Mesothelial cell of epicardium (in vitro differentiated cells): ENCODE results near the gene KLF2. TPM values are rescaled to one million over a fixed set of nuclear protein-coding genes. Genes with fewer than 3 reads are reported as not detected.

Source experiments
- DNase-seq, 2 experiments: peaks; one replicate each; pipeline ENCODE4 v3.0.0; 2021; ENCODE audit warnings: low spot score in 2 of 2; ENCODE audit not compliant: unreplicated experiment in 2 of 2
- H3K27ac Mint-ChIP-seq: 2 replicates; pipeline ENCODE4 v1.8.0; 2021; ENCODE audit warnings: mixed read lengths
- H3K27me3 Mint-ChIP-seq: 2 replicates; pipeline ENCODE4 v1.8.0; 2021; ENCODE audit warnings: low read depth, mixed read lengths
- H3K36me3 Mint-ChIP-seq: 2 replicates; pipeline ENCODE4 v1.8.0; 2021; ENCODE audit warnings: mixed read lengths
- H3K4me1 Mint-ChIP-seq: 2 replicates; pipeline ENCODE4 v1.8.0; 2021; ENCODE audit warnings: mixed read lengths
- H3K4me3 Mint-ChIP-seq: 2 replicates; pipeline ENCODE4 v1.8.0; 2021; ENCODE audit warnings: mild to moderate bottlenecking, moderate library complexity, mixed read lengths
- H3K9me3 Mint-ChIP-seq: 2 replicates; pipeline ENCODE4 v1.8.0; 2021; ENCODE audit warnings: mixed read lengths
- total RNA-seq: library from RNA; stranded (reverse); gene quantifications from 3 replicates; pipeline ENCODE4 v1.2.1, GENCODE V29; 2021
- TF ChIP-seq, protein P1 (sequence below): fragments of 200-600 bp; sonication (generic); IDR thresholded peaks from one replicate; pipeline ENCODE4 v1.5.0; 2021; ENCODE audit warnings: antibody characterized with exemption; ENCODE audit not compliant: unreplicated experiment

KLF2 gene
- total RNA-seq, 1 donor from 2014 or later, result 12.3 TPM

DNA sequence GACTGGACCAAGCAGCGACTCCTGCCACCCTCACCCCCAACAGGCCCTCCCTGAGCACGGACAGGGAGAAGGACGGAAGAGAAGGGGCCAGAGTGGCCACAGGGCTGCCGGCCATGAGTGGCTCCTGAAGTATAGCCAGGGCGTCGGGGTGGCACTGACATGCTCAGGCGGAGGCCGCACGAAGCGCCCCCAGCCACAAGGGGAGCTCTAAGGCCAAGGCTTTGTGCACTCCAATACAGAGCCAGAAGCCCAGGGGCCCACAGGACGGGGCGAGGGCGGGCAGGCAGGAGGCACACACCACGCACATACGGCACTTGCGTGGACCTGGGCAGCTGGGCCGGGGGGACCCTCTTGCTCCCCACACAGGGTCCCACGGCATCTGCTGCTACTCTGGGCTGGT, 52.0 kb downstream of the KLF2 start:
- TF ChIP-seq, protein P1, sequence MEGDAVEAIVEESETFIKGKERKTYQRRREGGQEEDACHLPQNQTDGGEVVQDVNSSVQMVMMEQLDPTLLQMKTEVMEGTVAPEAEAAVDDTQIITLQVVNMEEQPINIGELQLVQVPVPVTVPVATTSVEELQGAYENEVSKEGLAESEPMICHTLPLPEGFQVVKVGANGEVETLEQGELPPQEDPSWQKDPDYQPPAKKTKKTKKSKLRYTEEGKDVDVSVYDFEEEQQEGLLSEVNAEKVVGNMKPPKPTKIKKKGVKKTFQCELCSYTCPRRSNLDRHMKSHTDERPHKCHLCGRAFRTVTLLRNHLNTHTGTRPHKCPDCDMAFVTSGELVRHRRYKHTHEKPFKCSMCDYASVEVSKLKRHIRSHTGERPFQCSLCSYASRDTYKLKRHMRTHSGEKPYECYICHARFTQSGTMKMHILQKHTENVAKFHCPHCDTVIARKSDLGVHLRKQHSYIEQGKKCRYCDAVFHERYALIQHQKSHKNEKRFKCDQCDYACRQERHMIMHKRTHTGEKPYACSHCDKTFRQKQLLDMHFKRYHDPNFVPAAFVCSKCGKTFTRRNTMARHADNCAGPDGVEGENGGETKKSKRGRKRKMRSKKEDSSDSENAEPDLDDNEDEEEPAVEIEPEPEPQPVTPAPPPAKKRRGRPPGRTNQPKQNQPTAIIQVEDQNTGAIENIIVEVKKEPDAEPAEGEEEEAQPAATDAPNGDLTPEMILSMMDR, result no peak
- Mint-ChIP-seq H3K9me3 (no peaks in the 10 kb centered on the region), H3K4me1 (no peaks in the 10 kb centered on the region), H3K36me3 (peaks cover 14% of the 10 kb centered on the region), H3K4me3 (no peak overlapping the region), H3K27me3 (no peaks in the 10 kb centered on the region), H3K27ac (no peak overlapping the region)
- no peak for DNase-seq

GRCh38 chr19:16377521-16377920, 52.9 kb downstream of the KLF2 start:
- no peaks in the 10 kb centered on the region for H3K4me1 Mint-ChIP-seq
- no peak overlapping the region for H3K4me3 Mint-ChIP-seq
- H3K27ac Mint-ChIP-seq, result no peak overlapping the region
- H3K9me3 Mint-ChIP-seq, result no peaks in the 10 kb centered on the region
- TF ChIP-seq, protein P1, result no peak
- H3K36me3 Mint-ChIP-seq, result peaks cover 14% of the 10 kb centered on the region
- no peak for DNase-seq
- H3K27me3 Mint-ChIP-seq, result no peaks in the 10 kb centered on the region

Other genes starting within 250 kb of the KLF2 start
- gene TPM4, start 248.3 kb upstream of the KLF2 start, total RNA-seq, result 561 to 582 TPM (median 564 TPM) in 3 replicates
- gene RAB8A, start 212.9 kb upstream of the KLF2 start, total RNA-seq, result 65.6 to 70.3 TPM (median 69.4 TPM) in 3 replicates
- 0.27 to 0.38 TPM (median 0.32 TPM) in 3 replicates for gene HSH2D, start 181.1 kb upstream of the KLF2 start, total RNA-seq
- gene CIB3, start 151.3 kb upstream of the KLF2 start, total RNA-seq, result not detected in 3 replicates
- 88.1 to 90.3 TPM (median 88.9 TPM) in 3 replicates for gene FAM32A, start 139.4 kb upstream of the KLF2 start, total RNA-seq
- 48.4 to 53.9 TPM (median 49.4 TPM) in 3 replicates for gene AP1M1, start 126.9 kb upstream of the KLF2 start, total RNA-seq
- gene EPS15L1, start 147.1 kb downstream of the KLF2 start, total RNA-seq, result 53.8 to 60.3 TPM (median 54.7 TPM) in 3 replicates
- not detected in 3 replicates for gene CALR3, start 171.3 kb downstream of the KLF2 start, total RNA-seq
- 6.0 to 7.3 TPM (median 6.4 TPM) in 3 replicates for gene C19orf44, start 171.6 kb downstream of the KLF2 start, total RNA-seq
- gene CHERP, start 217.6 kb downstream of the KLF2 start, total RNA-seq, result 73.2 to 80.5 TPM (median 78.4 TPM) in 3 replicates
- gene SLC35E1, start 247.6 kb downstream of the KLF2 start, total RNA-seq, result 39.7 to 45.4 TPM (median 42.1 TPM) in 3 replicates